Mononuclear cell (primary cell): ENCODE results near the gene SNX9. TPM values are rescaled to one million over a fixed set of nuclear protein-coding genes. Genes with fewer than 3 reads are reported as not detected.

Source experiments
- H3K27me3 ChIP-seq: 2 replicates; pipeline ENCODE4 v1.6.0; 2011; ENCODE audit warnings: low read length, control low read depth; ENCODE audit not compliant: insufficient read depth
- H3K4me1 ChIP-seq: 2 replicates; pipeline ENCODE4 v1.5.1; 2011; ENCODE audit warnings: mild to moderate bottlenecking, low read length, control low read depth; ENCODE audit not compliant: insufficient read depth
- H3K4me3 ChIP-seq: 2 replicates; pipeline ENCODE4 v1.5.1; 2011; ENCODE audit warnings: mild to moderate bottlenecking, low read length, moderate library complexity
- H3K9me3 ChIP-seq: 2 replicates; pipeline ENCODE4 v1.5.1; 2011; ENCODE audit warnings: low read depth, mild to moderate bottlenecking, control low read depth, low read length
- total RNA-seq: library from RNA; depleted of rRNA; stranded (reverse); fragments of >200 nt; gene quantifications from one replicate; pipeline ENCODE4 v1.2.3, GENCODE V29; 2012

SNX9 gene
- total RNA-seq, 1 donor = 42.3 TPM

- Histone ChIP-seq H3K9me3 (no peaks in the 10 kb centered on the region), H3K27me3 (peaks cover 7% of the 10 kb centered on the region), H3K4me3 (peak overlapping the region; percentile 63), H3K4me1 (peaks cover 52% of the 10 kb centered on the region)
Observed at GRCh38 chr6:157980288-157981131, 157.5 kb downstream of the SNX9 start.

- Histone ChIP-seq H3K9me3 (no peaks in the 10 kb centered on the region), H3K27me3 (peaks cover 7% of the 10 kb centered on the region), H3K4me1 (peaks cover 52% of the 10 kb centered on the region), H3K4me3 (peak overlapping the region; percentile 63)
Observed at GRCh38 chr6:157981132-157981394, 158.0 kb downstream of the SNX9 start.

GRCh38 chr6:157981395-157982101, 158.5 kb downstream of the SNX9 start, which contains the start of gene SYNJ2:
Gene SYNJ2, plus strand, starts transcription at chr6:157981863. Its CDS starts 99 bp downstream, at chr6:157981962.
- Histone ChIP-seq H3K27me3 (peaks cover 7% of the 10 kb centered on the region), H3K4me1 (peaks cover 52% of the 10 kb centered on the region), H3K4me3 (peak within 1 kb of the TSS; percentile 63), H3K9me3 (no peaks in the 10 kb centered on the region)

DNA sequence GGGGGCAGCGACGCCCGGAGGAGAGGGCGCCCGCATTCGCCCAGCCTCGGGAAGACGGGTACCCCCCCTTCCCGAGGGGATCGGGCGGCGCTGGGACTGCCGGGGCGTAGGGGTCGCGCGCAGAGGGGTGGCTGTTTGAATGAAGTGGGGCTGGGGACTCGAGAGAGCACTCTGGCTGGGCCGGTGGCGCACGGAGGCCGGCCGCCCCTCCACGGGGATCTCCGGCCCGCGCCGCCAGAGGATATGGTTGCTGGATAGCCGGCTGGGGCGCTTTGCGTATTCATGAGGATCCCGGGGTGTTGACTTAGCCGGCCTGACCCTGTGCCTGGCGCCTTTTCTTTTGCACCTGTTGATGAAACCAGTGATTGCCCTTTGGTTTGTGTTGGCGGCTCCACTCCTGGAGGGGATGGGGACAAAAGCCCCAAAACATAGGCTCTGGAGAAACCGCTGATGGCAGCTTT, 159.1 kb downstream of the SNX9 start:
- Histone ChIP-seq H3K4me3 (peak overlapping the region; percentile 63), H3K27me3 (peaks cover 7% of the 10 kb centered on the region), H3K4me1 (peaks cover 52% of the 10 kb centered on the region), H3K9me3 (no peaks in the 10 kb centered on the region)

GRCh38 chr6:157982563-157983405, 159.7 kb downstream of the SNX9 start:
- Histone ChIP-seq H3K4me3 (peak overlapping the region; percentile 63), H3K9me3 (no peaks in the 10 kb centered on the region), H3K4me1 (peaks cover 52% of the 10 kb centered on the region), H3K27me3 (peaks cover 7% of the 10 kb centered on the region)

DNA sequence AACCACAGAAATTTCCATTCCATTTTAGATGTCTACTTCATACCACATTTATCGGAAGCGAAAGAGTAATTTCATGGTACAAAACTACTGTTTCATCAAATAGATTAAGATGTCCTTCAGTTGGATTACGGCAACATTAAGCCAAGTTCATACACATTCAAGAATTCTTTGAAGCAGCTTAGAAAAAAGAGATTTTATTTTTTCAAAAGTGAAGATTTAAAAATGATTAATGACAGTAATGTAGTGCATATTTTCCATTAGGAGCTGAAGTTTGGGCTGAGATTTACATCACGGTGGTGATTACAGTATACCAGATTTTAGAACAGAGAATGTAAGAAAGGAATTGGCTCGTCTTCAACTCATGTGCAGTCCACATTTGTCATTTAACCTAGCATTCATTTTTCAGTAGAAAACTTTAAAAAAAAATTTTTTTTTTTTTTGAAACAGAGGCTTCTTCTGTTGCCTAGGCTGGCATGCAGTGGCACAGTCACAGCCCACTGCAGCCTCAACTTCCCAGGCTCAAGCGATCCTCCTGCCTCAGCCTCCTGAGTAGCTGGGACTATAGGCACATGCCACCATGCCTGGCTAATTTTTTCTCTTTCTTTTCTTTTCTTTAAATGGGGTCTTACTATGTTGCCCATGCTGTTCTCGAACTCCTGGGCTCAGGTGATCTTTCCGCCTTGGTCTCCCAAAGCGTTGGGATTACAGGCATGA, 160.5 kb downstream of the SNX9 start:
- peaks cover 7% of the 10 kb centered on the region for H3K27me3 ChIP-seq
- no peaks in the 10 kb centered on the region for H3K9me3 ChIP-seq
- H3K4me3 ChIP-seq = no peak overlapping the region
- H3K4me1 ChIP-seq = peaks cover 52% of the 10 kb centered on the region

GRCh38 chr6:157984128-157984527, 161.1 kb downstream of the SNX9 start:
- Histone ChIP-seq H3K4me3 (no peak overlapping the region), H3K27me3 (peaks cover 7% of the 10 kb centered on the region), H3K9me3 (no peaks in the 10 kb centered on the region), H3K4me1 (peaks cover 49% of the 10 kb centered on the region)

GRCh38 chr6:157984686-157985225, 161.7 kb downstream of the SNX9 start:
- Histone ChIP-seq H3K4me3 (no peak overlapping the region), H3K27me3 (peaks cover 7% of the 10 kb centered on the region), H3K4me1 (peaks cover 47% of the 10 kb centered on the region), H3K9me3 (no peaks in the 10 kb centered on the region)

DNA sequence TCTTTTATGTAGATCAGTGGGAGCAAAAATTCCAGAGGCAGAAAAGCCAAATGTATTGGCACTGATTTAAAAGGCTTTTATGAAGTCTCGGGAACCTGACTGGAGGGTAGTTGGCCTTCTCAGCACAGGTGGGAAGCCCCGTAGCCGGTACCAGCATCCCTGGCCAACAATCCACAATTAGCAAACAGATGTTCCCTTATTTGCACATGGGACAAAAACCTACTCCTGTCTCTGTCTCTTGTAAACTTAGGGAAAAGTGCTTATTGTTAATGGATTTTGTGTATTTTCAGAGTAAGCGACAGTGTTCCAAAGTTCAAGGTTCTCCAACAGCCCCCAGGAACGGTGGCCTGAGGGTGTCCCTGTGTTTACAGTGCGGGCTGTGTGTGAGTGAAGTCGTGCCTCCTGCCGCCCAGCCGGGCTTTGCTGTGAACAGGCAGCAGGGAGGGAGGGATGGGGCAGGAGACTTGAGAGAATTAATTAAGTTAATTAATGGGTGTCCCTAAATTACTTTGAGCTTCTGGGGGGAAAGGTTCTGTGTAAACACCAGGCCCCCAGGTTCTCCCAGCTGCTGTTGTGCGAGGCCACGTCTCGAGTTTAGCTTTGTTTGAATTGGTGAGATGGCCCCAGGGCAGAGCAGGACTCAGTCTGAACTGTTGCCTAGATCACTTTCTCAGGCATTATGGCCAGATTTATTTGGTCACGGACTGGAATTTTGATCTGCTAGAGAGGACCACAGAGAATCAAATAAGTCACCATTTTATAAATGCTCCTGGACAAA, 162.5 kb downstream of the SNX9 start:
- no peaks in the 10 kb centered on the region for H3K9me3 ChIP-seq
- no peak overlapping the region for H3K4me3 ChIP-seq
- peaks cover 52% of the 10 kb centered on the region for H3K4me1 ChIP-seq
- peaks cover 7% of the 10 kb centered on the region for H3K27me3 ChIP-seq

GRCh38 chr6:157987788-157988699, 165.0 kb downstream of the SNX9 start:
- Histone ChIP-seq H3K4me3 (no peak overlapping the region), H3K4me1 (peaks cover 38% of the 10 kb centered on the region), H3K9me3 (no peaks in the 10 kb centered on the region), H3K27me3 (peaks cover 2% of the 10 kb centered on the region)

GRCh38 chr6:157988700-157989063, 165.6 kb downstream of the SNX9 start:
- Histone ChIP-seq H3K4me1 (peaks cover 36% of the 10 kb centered on the region), H3K9me3 (no peaks in the 10 kb centered on the region), H3K27me3 (no peaks in the 10 kb centered on the region), H3K4me3 (no peak overlapping the region)

DNA sequence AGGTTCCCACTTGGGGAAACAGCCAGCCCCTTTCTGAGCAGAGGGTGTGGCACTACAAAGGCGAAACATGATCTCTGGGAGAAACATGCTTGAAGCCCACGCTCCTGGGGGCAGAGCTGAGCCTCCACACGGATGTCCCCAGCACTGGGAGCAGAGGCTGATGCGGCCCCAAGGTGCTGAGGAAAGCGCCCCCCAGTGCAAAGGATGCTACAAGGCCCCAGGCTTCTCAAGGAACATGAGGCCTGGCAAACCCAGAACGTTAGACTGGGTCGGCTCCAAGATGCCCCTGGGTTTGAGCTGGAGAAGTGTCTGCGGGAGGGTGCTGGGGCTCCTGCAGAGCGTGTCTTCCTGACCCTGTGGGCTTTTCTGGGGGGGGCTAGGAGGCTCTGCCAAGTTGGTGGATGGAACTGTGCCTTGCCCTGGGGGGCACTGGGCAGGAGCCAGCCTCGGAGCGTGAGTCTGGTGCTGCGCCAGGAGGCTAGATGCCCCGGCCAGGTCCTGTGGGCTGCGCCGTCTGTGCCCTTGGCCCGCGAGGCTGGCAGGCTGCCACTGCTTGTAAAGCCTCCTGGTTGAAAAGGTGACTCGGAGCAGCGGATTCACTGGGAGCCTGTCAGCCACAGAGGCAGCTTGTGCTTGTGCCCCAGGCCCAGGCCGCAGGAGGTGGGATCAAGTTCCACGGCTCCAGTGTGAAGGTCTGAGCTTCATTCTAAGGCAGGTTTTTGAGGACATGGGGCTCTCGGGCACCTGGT, 166.7 kb downstream of the SNX9 start:
- no peaks in the 10 kb centered on the region for H3K27me3 ChIP-seq
- peaks cover 25% of the 10 kb centered on the region for H3K4me1 ChIP-seq
- no peaks in the 10 kb centered on the region for H3K9me3 ChIP-seq
- no peak overlapping the region for H3K4me3 ChIP-seq
